ENCODE data around the gene GBF1. TPM values are rescaled to one million over a fixed set of nuclear protein-coding genes. Genes with fewer than 3 reads are reported as not detected.

Gene GBF1
- total RNA-seq, 1 donor from 2014 or later: 10.3 TPM

- DNase-seq (ENCODE audit: low read depth in 2 of 2): no peak
These were observed 161.5 kb downstream of the GBF1 start for GRCh38 chr10:102406815-102407214.

GRCh38 chr10:102407425-102408130 is 162.2 kb downstream of the GBF1 start:
- DNase-seq (ENCODE audit: low read depth in 2 of 2): no peak

- no peak for DNase-seq (ENCODE audit: low read depth in 2 of 2)
These were observed 162.9 kb downstream of the GBF1 start for GRCh38 chr10:102408131-102408727.

- peak in 1 of 2 donors; percentile 40 for DNase-seq (ENCODE audit: low read depth in 2 of 2)
These were observed 163.6 kb downstream of the GBF1 start for GRCh38 chr10:102408728-102409603.

- DNase-seq (ENCODE audit: low read depth in 2 of 2): no peak
These were observed 164.5 kb downstream of the GBF1 start for GRCh38 chr10:102409604-102410428.

- DNase-seq (ENCODE audit: low read depth in 2 of 2): no peak
These were observed 165.2 kb downstream of the GBF1 start for GRCh38 chr10:102410429-102411073.

- DNase-seq (ENCODE audit: low read depth in 2 of 2): no peak
These were observed 166.3 kb downstream of the GBF1 start for GRCh38 chr10:102411341-102412255.

- no peak for DNase-seq (ENCODE audit: low read depth in 2 of 2)
These were observed 167.0 kb downstream of the GBF1 start for GRCh38 chr10:102412293-102412692.

- DNase-seq (ENCODE audit: low read depth in 2 of 2): no peak
These were observed 167.8 kb downstream of the GBF1 start for GRCh38 chr10:102413053-102413705.

- DNase-seq (ENCODE audit: low read depth in 2 of 2): no peak
These were observed 168.7 kb downstream of the GBF1 start for GRCh38 chr10:102413806-102414561.

- DNase-seq (ENCODE audit: low read depth in 2 of 2): no peak
These were observed 169.4 kb downstream of the GBF1 start for GRCh38 chr10:102414749-102415148.

GRCh38 chr10:102416283-102416682 is 171.0 kb downstream of the GBF1 start:
- no peak for DNase-seq (ENCODE audit: low read depth in 2 of 2)

GRCh38 chr10:102416695-102417094 is 171.4 kb downstream of the GBF1 start:
- no peak for DNase-seq (ENCODE audit: low read depth in 2 of 2)

- no peak for DNase-seq (ENCODE audit: low read depth in 2 of 2)
These were observed 173.4 kb downstream of the GBF1 start, which contains the start of gene PSD for GRCh38 chr10:102418622-102419268. Gene PSD, minus strand, starts transcription at chr10:102418785. Its CDS starts 1,747 bp downstream, at chr10:102417038.

GRCh38 chr10:102419269-102420180 is 174.2 kb downstream of the GBF1 start:
- peak; percentile 23 to 55 for DNase-seq (ENCODE audit: low read depth in 2 of 2)

- DNase-seq (ENCODE audit: low read depth in 2 of 2): no peak
These were observed 174.9 kb downstream of the GBF1 start for GRCh38 chr10:102420181-102420713.
